ENCODE data around the gene RARB.

DNA sequence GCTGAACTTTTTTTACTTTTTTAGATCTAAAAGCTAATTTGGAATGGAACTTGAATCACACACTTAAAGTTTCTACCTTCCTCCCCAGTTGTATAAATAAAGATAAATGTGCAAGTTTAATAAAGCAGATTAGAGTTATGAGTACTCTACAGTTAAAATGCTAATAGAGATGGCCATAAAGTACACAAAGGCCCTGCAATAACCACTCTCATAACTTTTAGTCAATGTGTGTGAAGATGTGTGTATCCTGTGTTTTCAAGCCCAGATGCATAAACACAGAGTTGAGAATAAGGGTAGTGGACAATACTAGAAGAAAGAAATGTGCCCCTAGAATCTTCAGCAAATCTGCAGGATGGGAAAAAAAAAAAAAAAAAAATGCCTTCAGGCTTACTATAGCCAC lies 191.3 kb downstream of the RARB start:
- TF ChIP-seq, protein P1, sequence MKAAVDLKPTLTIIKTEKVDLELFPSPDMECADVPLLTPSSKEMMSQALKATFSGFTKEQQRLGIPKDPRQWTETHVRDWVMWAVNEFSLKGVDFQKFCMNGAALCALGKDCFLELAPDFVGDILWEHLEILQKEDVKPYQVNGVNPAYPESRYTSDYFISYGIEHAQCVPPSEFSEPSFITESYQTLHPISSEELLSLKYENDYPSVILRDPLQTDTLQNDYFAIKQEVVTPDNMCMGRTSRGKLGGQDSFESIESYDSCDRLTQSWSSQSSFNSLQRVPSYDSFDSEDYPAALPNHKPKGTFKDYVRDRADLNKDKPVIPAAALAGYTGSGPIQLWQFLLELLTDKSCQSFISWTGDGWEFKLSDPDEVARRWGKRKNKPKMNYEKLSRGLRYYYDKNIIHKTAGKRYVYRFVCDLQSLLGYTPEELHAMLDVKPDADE (conservative IDR thresholded peaks at IDR 0.05; ENCODE audit: control insufficient read depth, low read depth, low read length): no peak
- no peak for TF ChIP-seq ESRRA (IDR thresholded peaks at IDR 0.05; ENCODE audit: borderline replicate concordance, low read depth)
- TF ChIP-seq FOXM1 (IDR thresholded peaks at IDR 0.05; ENCODE audit: low read depth): no peak
- TF ChIP-seq FOXM1 (CRISPR knock-in tag; IDR thresholded peaks at IDR 0.05; ENCODE audit: low read depth): no peak
- no peak for TF ChIP-seq ZNF253 (CRISPR knock-in tag; conservative IDR thresholded peaks at IDR 0.05)
- TF ChIP-seq SIX5 (IDR thresholded peaks at IDR 0.05; ENCODE audit: borderline replicate concordance in 1 of 2, insufficient read depth in 1 of 2, low read depth in 1 of 2, low read length in 2 of 2): no peak
- no peak for TF ChIP-seq EZH2 (IDR thresholded peaks at IDR 0.05; ENCODE audit: borderline replicate concordance, low read depth, low read length)
- TF ChIP-seq, protein P2, sequence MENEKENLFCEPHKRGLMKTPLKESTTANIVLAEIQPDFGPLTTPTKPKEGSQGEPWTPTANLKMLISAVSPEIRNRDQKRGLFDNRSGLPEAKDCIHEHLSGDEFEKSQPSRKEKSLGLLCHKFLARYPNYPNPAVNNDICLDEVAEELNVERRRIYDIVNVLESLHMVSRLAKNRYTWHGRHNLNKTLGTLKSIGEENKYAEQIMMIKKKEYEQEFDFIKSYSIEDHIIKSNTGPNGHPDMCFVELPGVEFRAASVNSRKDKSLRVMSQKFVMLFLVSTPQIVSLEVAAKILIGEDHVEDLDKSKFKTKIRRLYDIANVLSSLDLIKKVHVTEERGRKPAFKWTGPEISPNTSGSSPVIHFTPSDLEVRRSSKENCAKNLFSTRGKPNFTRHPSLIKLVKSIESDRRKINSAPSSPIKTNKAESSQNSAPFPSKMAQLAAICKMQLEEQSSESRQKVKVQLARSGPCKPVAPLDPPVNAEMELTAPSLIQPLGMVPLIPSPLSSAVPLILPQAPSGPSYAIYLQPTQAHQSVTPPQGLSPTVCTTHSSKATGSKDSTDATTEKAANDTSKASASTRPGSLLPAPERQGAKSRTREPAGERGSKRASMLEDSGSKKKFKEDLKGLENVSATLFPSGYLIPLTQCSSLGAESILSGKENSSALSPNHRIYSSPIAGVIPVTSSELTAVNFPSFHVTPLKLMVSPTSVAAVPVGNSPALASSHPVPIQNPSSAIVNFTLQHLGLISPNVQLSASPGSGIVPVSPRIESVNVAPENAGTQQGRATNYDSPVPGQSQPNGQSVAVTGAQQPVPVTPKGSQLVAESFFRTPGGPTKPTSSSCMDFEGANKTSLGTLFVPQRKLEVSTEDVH (IDR thresholded peaks at IDR 0.05; ENCODE audit: low read depth, partially characterized antibody): no peak
- no peak for TF ChIP-seq POLR2A (conservative IDR thresholded peaks at IDR 0.05)

Measured in K562 (cell line).